HEK293 (cell line): ENCODE measurements around the gene KIRREL3.

Experiments used
- CTCF ChIA-PET: fragments of 350-600 bp; formaldehyde crosslinking; extraction: SDS; loops from one replicate; lab custom pipeline; 2021; ENCODE audit warnings: antibody characterized with exemption; lab: Yijun Ruan, JAX
- POLR2A ChIA-PET: fragments of 300-600 bp; formaldehyde crosslinking; extraction: SDS; loops from one replicate; lab custom pipeline; 2020; ENCODE audit warnings: antibody characterized with exemption, inconsistent platforms; lab: Yijun Ruan, JAX
- H3K27ac ChIP-seq: fragments of 200-500 bp; sonication (Bioruptor generic); 2 replicates; pipeline ENCODE4 v1.5.1; 2014; ENCODE audit warnings: low read depth, low read length, control low read depth, inconsistent platforms; ENCODE audit errors: extremely low read depth
- H3K36me3 ChIP-seq, 2 experiments: fragments of 200-500 bp in 1 of 2; sonication (Bioruptor generic) in 1 of 2; 1 replicate in 1 of 2; 2 replicates in 1 of 2; pipeline ENCODE4 v1.5.1; 2014 to 2017; ENCODE audit warnings: inconsistent platforms in 2 of 2, low read length in 2 of 2; ENCODE audit not compliant: control insufficient read depth in 2 of 2, insufficient read depth in 1 of 2
- H3K4me1 ChIP-seq: fragments of 200-500 bp; sonication (Bioruptor generic); 2 replicates; pipeline ENCODE4 v1.5.1; 2014; ENCODE audit warnings: mild to moderate bottlenecking, low read length, inconsistent platforms; ENCODE audit not compliant: control insufficient read depth, insufficient read depth
- H3K4me3 ChIP-seq: 2 replicates; pipeline ENCODE4 v1.5.1; 2011; ENCODE audit warnings: low read depth, mild to moderate bottlenecking, control low read depth, low read length, moderate library complexity
- H3K9me3 ChIP-seq: fragments of 200-500 bp; sonication (Bioruptor generic); 2 replicates; pipeline ENCODE4 v1.5.1; 2014; ENCODE audit warnings: low read depth, low read length, inconsistent platforms; ENCODE audit not compliant: control insufficient read depth, insufficient read depth
- EGR2 ChIP-seq: fragments of 450-650 bp; formaldehyde crosslinking; IDR thresholded peaks from 2 replicates; pipeline ENCODE4 v1.5.1; 2016; ENCODE audit warnings: low read depth, missing biosample characterization, missing genetic modification characterization
- FEZF1 ChIP-seq: fragments of 450-650 bp; formaldehyde crosslinking; IDR thresholded peaks from 2 replicates; pipeline ENCODE4 v1.5.1; 2016; ENCODE audit warnings: missing biosample characterization, missing genetic modification characterization
- HOXD13 ChIP-seq: sonication (generic); formaldehyde crosslinking; IDR thresholded peaks from 2 replicates; pipeline ENCODE4 v1.8.0; 2022; ENCODE audit warnings: missing genetic modification reagents, borderline replicate concordance
- KLF8 ChIP-seq: fragments of 450-650 bp; formaldehyde crosslinking; IDR thresholded peaks from 2 replicates; pipeline ENCODE4 v1.5.1; 2016; ENCODE audit warnings: missing biosample characterization, missing genetic modification characterization
- ZBTB8A ChIP-seq: fragments of 450-650 bp; formaldehyde crosslinking; IDR thresholded peaks from 2 replicates; pipeline ENCODE4 v1.5.1; 2016; ENCODE audit warnings: missing biosample characterization, missing genetic modification characterization
- ZIC2 ChIP-seq: fragments of 450-650 bp; formaldehyde crosslinking; IDR thresholded peaks from 2 replicates; pipeline ENCODE4 v1.5.1; 2016; ENCODE audit warnings: missing biosample characterization, missing genetic modification characterization
- ZNF157 ChIP-seq: fragments of 450-650 bp; formaldehyde crosslinking; IDR thresholded peaks from 2 replicates; pipeline ENCODE4 v1.5.1; 2016; ENCODE audit warnings: missing biosample characterization, missing genetic modification characterization
- ZNF169 ChIP-seq: fragments of 450-650 bp; formaldehyde crosslinking; IDR thresholded peaks from 2 replicates; pipeline ENCODE4 v1.5.1; 2016; ENCODE audit warnings: missing biosample characterization, missing genetic modification characterization
- ZNF202 ChIP-seq: fragments of 450-650 bp; formaldehyde crosslinking; IDR thresholded peaks from 2 replicates; pipeline ENCODE4 v1.5.1; 2016; ENCODE audit warnings: missing biosample characterization, missing genetic modification characterization, borderline replicate concordance
- ZNF37A ChIP-seq: fragments of 450-650 bp; IDR thresholded peaks from 2 replicates; pipeline ENCODE4 v1.5.1; 2018; ENCODE audit warnings: missing biosample characterization, missing genetic modification characterization
- ZNF654 ChIP-seq: fragments of 450-650 bp; formaldehyde crosslinking; IDR thresholded peaks from 2 replicates; pipeline ENCODE4 v1.5.1; 2016; ENCODE audit warnings: low read depth, missing biosample characterization, missing genetic modification characterization
- ZNF785 ChIP-seq: fragments of 450-650 bp; formaldehyde crosslinking; IDR thresholded peaks from 2 replicates; pipeline ENCODE4 v1.5.1; 2016; ENCODE audit warnings: missing biosample characterization, missing genetic modification characterization
- ZSCAN23 ChIP-seq: fragments of 450-650 bp; formaldehyde crosslinking; IDR thresholded peaks from 2 replicates; pipeline ENCODE4 v1.5.1; 2016; ENCODE audit warnings: missing biosample characterization, missing genetic modification characterization
- ZXDB ChIP-seq: fragments of 450-650 bp; formaldehyde crosslinking; IDR thresholded peaks from 2 replicates; pipeline ENCODE4 v1.5.1; 2016; ENCODE audit warnings: missing biosample characterization, missing genetic modification characterization
- TF ChIP-seq, protein P1 (sequence below): fragments of 450-650 bp; formaldehyde crosslinking; IDR thresholded peaks from 2 replicates; pipeline ENCODE4 v1.5.1; 2016; ENCODE audit warnings: missing biosample characterization, missing genetic modification characterization
- TF ChIP-seq, protein P2 (sequence below): fragments of 450-650 bp; formaldehyde crosslinking; IDR thresholded peaks from 2 replicates; pipeline ENCODE4 v1.5.0; 2017; ENCODE audit warnings: missing biosample characterization, missing genetic modification characterization, borderline replicate concordance
- TF ChIP-seq, protein P3 (sequence below): fragments of 450-650 bp; formaldehyde crosslinking; IDR thresholded peaks from 2 replicates; pipeline ENCODE4 v1.5.1; 2017; ENCODE audit warnings: missing biosample characterization, mild to moderate bottlenecking, missing genetic modification characterization, moderate library complexity
- TF ChIP-seq, protein P4 (sequence below): fragments of 450-650 bp; formaldehyde crosslinking; IDR thresholded peaks from 2 replicates; pipeline ENCODE4 v1.5.1; 2016; ENCODE audit warnings: missing biosample characterization, missing genetic modification characterization
- TF ChIP-seq, protein P5 (sequence below): fragments of 450-650 bp; formaldehyde crosslinking; IDR thresholded peaks from 2 replicates; pipeline ENCODE4 v1.5.1; 2016; ENCODE audit warnings: missing biosample characterization, missing genetic modification characterization
- TF ChIP-seq, protein P6 (sequence below): fragments of 450-650 bp; formaldehyde crosslinking; IDR thresholded peaks from 2 replicates; pipeline ENCODE4 v1.5.1; 2016; ENCODE audit warnings: missing biosample characterization, missing genetic modification characterization

Gene KIRREL3

DNA sequence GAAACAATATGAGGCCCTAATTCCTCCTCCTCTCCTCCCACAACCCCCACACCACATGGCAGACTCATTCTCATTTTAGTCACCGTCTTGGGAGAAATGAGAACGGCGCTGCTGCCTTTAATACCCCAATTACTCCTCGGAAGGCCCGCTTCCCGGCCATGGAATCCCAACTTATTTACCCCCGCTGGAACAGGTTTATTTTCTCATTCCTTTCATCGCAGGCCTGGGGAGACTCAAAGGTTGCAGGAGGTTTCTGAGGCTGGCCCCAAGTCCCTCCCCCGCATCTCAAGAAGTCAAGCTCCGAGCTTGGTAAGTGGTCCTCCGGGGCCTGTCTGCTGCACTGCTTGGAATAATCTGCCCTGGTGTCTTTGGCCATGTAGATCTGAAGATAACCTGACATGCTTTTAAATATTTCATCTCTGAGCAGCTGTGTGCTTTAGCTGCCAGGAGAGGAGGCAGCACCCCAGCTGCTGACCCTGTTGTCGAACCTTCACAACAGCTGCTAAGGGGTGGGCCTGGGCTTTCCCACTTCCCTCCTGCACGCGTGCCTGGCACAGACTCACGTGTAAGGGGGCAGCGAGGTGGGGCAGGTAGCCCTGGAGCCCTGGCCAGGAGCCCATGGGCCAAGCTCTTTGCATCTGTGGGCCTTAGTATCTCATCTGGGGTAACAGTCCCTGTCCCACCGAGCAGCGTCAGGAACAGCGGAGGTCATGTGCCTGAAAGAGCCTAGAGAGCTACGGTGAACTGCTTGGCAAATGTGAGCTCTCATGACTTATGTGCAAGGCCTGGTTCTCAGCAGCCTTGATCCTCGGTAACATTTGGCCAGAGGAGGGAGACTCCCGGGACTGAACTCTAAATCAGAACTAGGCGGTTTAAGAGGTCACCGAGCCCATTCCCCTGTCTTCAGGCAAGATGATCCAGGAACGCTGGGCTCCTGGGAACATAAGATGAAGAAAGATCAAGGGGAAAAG is 480.5 kb downstream of the KIRREL3 start (continued):
- TF ChIP-seq ZNF169 (tag by site-specific recombination) (no peak), ZBTB8A (no peak), ZXDB (tag by site-specific recombination) (no peak), ZSCAN23 (tag by site-specific recombination) (no peak), ZNF785 (no peak), FEZF1 (tag by site-specific recombination) (no peak), ZNF157 (tag by site-specific recombination) (no peak)
- TF ChIP-seq, protein P1, sequence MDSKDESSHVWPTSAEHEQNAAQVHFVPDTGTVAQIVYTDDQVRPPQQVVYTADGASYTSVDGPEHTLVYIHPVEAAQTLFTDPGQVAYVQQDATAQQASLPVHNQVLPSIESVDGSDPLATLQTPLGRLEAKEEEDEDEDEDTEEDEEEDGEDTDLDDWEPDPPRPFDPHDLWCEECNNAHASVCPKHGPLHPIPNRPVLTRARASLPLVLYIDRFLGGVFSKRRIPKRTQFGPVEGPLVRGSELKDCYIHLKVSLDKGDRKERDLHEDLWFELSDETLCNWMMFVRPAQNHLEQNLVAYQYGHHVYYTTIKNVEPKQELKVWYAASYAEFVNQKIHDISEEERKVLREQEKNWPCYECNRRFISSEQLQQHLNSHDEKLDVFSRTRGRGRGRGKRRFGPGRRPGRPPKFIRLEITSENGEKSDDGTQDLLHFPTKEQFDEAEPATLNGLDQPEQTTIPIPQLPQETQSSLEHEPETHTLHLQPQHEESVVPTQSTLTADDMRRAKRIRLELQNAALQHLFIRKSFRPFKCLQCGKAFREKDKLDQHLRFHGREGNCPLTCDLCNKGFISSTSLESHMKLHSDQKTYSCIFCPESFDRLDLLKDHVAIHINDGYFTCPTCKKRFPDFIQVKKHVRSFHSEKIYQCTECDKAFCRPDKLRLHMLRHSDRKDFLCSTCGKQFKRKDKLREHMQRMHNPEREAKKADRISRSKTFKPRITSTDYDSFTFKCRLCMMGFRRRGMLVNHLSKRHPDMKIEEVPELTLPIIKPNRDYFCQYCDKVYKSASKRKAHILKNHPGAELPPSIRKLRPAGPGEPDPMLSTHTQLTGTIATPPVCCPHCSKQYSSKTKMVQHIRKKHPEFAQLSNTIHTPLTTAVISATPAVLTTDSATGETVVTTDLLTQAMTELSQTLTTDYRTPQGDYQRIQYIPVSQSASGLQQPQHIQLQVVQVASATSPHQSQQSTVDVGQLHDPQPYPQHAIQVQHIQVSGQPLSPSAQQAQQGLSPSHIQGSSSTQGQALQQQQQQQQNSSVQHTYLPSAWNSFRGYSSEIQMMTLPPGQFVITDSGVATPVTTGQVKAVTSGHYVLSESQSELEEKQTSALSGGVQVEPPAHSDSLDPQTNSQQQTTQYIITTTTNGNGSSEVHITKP (tag by site-specific recombination) = no peak

DNA sequence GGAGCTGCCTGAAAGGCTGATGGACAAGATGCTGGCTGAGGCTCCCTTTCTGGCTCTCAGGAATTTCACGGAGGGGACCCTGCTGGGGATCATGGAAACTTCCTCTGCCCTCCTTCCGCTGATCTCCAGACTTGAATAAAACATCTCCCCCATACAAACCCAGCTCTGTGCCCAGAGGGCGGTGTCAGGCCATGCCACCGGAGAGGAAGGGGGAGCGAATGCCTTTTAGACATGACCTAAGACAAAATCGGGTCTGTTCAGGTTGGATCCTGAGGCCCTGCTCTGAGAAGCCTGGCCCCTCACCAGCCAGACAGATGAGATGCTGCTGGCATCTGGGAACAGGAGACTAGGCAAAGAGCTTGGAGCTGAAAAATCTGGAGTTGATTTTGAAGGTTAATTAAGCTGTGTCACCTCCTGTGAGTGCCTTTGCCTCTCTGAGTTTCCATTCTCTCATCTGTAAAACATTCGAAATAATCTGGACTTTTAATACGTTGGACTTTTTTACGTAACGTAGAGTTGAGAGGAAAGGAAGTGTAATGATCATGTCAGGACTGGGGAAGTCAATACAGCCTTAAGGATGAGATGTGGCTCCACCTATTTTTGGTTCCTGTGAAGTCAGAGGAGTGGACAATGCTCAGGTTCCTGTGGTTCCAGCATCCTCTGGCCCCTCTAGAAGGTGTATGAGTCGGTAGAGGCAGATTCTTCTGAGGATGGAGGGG is 481.4 kb downstream of the KIRREL3 start:
- Histone ChIP-seq H3K4me1 (no peaks in the 10 kb centered on the region), H3K4me3 (no peak overlapping the region), H3K27ac (no peak overlapping the region), H3K9me3 (no peaks in the 10 kb centered on the region), H3K36me3 (no peaks in the 10 kb centered on the region)
- ChIA-PET CTCF (interaction anchor here (0.6 kb wide), 1 partner anchor 108 kb away, joined by 3 read pairs; no protein-coding TSS in a partner anchor), POLR2A (no interaction called here)
- TF ChIP-seq ZNF37A (tag by site-specific recombination) = no peak
- TF ChIP-seq ZNF654 (tag by site-specific recombination) = no peak
- TF ChIP-seq, protein P2, sequence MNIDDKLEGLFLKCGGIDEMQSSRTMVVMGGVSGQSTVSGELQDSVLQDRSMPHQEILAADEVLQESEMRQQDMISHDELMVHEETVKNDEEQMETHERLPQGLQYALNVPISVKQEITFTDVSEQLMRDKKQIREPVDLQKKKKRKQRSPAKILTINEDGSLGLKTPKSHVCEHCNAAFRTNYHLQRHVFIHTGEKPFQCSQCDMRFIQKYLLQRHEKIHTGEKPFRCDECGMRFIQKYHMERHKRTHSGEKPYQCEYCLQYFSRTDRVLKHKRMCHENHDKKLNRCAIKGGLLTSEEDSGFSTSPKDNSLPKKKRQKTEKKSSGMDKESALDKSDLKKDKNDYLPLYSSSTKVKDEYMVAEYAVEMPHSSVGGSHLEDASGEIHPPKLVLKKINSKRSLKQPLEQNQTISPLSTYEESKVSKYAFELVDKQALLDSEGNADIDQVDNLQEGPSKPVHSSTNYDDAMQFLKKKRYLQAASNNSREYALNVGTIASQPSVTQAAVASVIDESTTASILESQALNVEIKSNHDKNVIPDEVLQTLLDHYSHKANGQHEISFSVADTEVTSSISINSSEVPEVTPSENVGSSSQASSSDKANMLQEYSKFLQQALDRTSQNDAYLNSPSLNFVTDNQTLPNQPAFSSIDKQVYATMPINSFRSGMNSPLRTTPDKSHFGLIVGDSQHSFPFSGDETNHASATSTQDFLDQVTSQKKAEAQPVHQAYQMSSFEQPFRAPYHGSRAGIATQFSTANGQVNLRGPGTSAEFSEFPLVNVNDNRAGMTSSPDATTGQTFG (tag by site-specific recombination) = no peak
- TF ChIP-seq KLF8 (tag by site-specific recombination) = no peak
- TF ChIP-seq ZNF202 (tag by site-specific recombination) = no peak
- TF ChIP-seq, protein P3, sequence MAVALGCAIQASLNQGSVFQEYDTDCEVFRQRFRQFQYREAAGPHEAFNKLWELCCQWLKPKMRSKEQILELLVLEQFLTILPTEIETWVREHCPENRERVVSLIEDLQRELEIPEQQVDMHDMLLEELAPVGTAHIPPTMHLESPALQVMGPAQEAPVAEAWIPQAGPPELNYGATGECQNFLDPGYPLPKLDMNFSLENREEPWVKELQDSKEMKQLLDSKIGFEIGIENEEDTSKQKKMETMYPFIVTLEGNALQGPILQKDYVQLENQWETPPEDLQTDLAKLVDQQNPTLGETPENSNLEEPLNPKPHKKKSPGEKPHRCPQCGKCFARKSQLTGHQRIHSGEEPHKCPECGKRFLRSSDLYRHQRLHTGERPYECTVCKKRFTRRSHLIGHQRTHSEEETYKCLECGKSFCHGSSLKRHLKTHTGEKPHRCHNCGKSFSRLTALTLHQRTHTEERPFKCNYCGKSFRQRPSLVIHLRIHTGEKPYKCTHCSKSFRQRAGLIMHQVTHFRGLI (tag by site-specific recombination) = no peak
- no peak for TF ChIP-seq EGR2 (tag by site-specific recombination)
- TF ChIP-seq, protein P4, sequence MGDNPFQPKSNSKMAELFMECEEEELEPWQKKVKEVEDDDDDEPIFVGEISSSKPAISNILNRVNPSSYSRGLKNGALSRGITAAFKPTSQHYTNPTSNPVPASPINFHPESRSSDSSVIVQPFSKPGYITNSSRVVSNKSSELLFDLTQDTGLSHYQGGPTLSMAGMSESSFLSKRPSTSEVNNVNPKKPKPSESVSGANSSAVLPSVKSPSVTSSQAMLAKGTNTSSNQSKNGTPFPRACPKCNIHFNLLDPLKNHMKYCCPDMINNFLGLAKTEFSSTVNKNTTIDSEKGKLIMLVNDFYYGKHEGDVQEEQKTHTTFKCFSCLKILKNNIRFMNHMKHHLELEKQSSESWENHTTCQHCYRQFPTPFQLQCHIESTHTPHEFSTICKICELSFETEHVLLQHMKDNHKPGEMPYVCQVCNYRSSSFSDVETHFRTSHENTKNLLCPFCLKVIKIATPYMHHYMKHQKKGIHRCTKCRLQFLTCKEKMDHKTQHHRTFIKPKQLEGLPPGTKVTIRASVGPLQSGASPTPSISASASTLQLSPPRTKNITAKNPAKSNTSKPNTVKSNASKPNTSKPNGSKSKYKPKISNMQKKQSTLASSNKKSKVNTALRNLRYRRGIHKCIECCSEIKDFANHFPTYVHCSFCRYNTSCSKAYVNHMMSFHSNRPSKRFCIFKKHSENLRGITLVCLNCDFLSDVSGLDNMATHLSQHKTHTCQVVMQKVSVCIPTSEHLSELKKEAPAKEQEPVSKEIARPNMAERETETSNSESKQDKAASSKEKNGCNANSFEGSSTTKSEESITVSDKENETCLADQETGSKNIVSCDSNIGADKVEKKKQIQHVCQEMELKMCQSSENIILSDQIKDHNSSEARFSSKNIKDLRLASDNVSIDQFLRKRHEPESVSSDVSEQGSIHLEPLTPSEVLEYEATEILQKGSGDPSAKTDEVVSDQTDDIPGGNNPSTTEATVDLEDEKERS = no peak
- TF ChIP-seq, protein P5, sequence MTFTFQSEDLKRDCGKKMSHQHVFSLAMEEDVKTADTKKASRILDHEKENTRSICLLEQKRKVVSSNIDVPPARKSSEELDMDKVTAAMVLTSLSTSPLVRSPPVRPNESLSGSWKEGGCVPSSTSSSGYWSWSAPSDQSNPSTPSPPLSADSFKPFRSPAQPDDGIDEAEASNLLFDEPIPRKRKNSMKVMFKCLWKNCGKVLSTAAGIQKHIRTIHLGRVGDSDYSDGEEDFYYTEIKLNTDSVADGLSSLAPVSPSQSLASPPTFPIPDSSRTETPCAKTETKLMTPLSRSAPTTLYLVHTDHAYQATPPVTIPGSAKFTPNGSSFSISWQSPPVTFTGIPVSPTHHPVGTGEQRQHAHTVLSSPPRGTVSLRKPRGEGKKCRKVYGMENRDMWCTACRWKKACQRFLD = no peak
- no peak for TF ChIP-seq HOXD13 (CRISPR knock-in tag)
- TF ChIP-seq, protein P6, sequence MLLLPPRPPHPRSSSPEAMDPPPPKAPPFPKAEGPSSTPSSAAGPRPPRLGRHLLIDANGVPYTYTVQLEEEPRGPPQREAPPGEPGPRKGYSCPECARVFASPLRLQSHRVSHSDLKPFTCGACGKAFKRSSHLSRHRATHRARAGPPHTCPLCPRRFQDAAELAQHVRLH (tag by site-specific recombination) = no peak
- TF ChIP-seq ZIC2 (tag by site-specific recombination) = no peak
